ENCODE measurements around the gene ANKRD24.

GRCh38 chr19:4140237-4140711, 42.2 kb upstream of the ANKRD24 start:
- TF ChIP-seq POLR2AphosphoS5 (IDR thresholded peaks at IDR 0.05; ENCODE audit: low read depth, low read length) (no peak), POLR2A (IDR thresholded peaks at IDR 0.05; ENCODE audit: low read depth, low read length) (no peak), POU2F2 (IDR thresholded peaks at IDR 0.05; ENCODE audit: low read depth, low read length) (no peak), TAF1 (IDR thresholded peaks at IDR 0.05; ENCODE audit: low read depth, low read length) (no peak)
